GM12872 (cell line): Measurements from ENCODE around the gene TSHR.

Experiments
- TF ChIP-seq, protein P1 (sequence below): IDR thresholded peaks from 3 replicates; pipeline ENCODE4 v1.5.1; 2011; ENCODE audit warnings: low read depth, mild to moderate bottlenecking, low read length, moderate library complexity; ENCODE audit not compliant: insufficient read depth

Gene TSHR

DNA sequence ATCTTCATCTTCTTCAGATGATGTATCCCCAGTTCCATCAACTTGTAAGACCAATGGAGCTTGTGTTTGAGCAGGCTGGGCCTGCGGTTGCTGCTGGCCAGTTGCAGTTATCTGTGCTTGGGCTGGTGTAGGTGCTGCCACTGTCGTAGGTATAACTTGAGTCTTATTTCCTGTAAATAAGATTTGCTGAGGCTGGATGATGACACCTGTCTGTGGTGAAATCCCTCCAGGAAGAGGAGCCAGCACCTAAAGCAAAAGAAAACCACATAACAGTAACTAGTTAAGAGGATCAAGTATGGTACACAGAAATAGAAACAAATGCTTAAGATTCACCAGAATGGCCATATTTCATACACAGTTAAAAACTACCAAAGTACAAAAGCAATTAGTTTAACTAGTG, 237.2 kb downstream of the TSHR start:
- TF ChIP-seq, protein P1, sequence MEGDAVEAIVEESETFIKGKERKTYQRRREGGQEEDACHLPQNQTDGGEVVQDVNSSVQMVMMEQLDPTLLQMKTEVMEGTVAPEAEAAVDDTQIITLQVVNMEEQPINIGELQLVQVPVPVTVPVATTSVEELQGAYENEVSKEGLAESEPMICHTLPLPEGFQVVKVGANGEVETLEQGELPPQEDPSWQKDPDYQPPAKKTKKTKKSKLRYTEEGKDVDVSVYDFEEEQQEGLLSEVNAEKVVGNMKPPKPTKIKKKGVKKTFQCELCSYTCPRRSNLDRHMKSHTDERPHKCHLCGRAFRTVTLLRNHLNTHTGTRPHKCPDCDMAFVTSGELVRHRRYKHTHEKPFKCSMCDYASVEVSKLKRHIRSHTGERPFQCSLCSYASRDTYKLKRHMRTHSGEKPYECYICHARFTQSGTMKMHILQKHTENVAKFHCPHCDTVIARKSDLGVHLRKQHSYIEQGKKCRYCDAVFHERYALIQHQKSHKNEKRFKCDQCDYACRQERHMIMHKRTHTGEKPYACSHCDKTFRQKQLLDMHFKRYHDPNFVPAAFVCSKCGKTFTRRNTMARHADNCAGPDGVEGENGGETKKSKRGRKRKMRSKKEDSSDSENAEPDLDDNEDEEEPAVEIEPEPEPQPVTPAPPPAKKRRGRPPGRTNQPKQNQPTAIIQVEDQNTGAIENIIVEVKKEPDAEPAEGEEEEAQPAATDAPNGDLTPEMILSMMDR = no peak

DNA sequence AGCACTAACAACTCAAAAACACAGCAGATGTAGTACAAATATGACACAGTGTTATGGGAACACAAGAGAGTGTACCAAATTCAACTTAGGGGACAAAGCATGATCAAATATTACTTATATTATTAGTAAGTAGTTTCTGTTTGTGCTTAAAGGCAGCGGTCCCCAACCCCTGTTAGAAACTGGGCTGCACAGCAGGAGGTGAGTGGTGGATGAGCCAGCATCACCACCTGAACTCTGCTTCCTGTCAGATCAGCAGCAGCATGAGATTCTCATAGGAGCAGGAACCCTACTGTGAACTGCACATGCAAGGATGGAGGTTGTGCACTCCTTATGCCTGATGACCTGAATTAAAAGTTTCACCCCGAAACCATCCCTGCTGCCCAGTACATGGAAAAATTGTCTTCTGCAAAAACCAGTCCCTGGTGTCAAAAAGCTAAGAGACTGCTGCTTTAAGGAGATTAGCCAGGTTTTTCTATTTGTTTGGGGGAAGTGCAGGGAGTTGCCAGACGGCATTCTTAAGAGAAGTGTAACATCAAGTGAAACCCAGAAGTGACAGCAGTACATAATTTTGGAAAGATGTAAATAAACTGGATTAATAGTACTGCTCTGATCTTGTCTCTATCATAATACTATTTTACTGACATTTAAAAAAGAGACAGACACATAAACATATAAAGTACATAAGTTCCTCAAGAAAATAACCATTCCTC, 238.7 kb downstream of the TSHR start:
- TF ChIP-seq, protein P1 = no peak
